Natural killer cell treated with Interleukin-12 subunit alpha and Interleukin-12 subunit beta and Interleukin-15 and Interleukin-18, amount 100 ng/mL, for 72 hours (primary cell): ENCODE data around the gene H1-8. TPM values are rescaled to one million over a fixed set of nuclear protein-coding genes. Genes with fewer than 3 reads are reported as not detected.

Experiments used
- ATAC-seq, 2 donors: fragments of 150-1000 bp; cut with Tn5 transposase in 1 of 2; sonication (Bioruptor Pico), chemical (Tn5 transposase) in 1 of 2; 2 replicates each; pipeline ENCODE4 v1.10.0; 2021
- DNase-seq: peaks from one replicate; pipeline ENCODE4 v3.0.0; 2022; ENCODE audit warnings: low spot score
- H3K27ac Mint-ChIP-seq, 2 donors: 1 replicate in 1 of 2; 2 replicates in 1 of 2; pipeline ENCODE4 v1.8.0; 2022; ENCODE audit warnings: mixed read lengths in 2 of 2, mild to moderate bottlenecking in 1 of 2, moderate library complexity in 1 of 2
- H3K27me3 Mint-ChIP-seq, 2 donors: 1 replicate in 1 of 2; 2 replicates in 1 of 2; pipeline ENCODE4 v1.8.0; 2022; ENCODE audit warnings: mixed read lengths in 2 of 2
- H3K36me3 Mint-ChIP-seq: one replicate; pipeline ENCODE4 v1.8.0; 2022; ENCODE audit warnings: mixed read lengths
- H3K4me1 Mint-ChIP-seq, 2 donors: 1 replicate in 1 of 2; 2 replicates in 1 of 2; pipeline ENCODE4 v1.8.0; 2022; ENCODE audit warnings: low read depth in 2 of 2, mixed read lengths in 2 of 2, mild to moderate bottlenecking in 1 of 2
- H3K4me3 Mint-ChIP-seq: one replicate; pipeline ENCODE4 v1.8.0; 2022; ENCODE audit warnings: mixed read lengths
- H3K9me3 Mint-ChIP-seq: 2 replicates; pipeline ENCODE4 v1.8.0; 2022; ENCODE audit warnings: mixed read lengths
- total RNA-seq, 2 donors: library from RNA; stranded (reverse); gene quantifications; one replicate each; pipeline ENCODE4 v1.2.3, GENCODE V29; 2022

H1-8 gene
- total RNA-seq, 2 donors from 2014 or later, result not detected

DNA sequence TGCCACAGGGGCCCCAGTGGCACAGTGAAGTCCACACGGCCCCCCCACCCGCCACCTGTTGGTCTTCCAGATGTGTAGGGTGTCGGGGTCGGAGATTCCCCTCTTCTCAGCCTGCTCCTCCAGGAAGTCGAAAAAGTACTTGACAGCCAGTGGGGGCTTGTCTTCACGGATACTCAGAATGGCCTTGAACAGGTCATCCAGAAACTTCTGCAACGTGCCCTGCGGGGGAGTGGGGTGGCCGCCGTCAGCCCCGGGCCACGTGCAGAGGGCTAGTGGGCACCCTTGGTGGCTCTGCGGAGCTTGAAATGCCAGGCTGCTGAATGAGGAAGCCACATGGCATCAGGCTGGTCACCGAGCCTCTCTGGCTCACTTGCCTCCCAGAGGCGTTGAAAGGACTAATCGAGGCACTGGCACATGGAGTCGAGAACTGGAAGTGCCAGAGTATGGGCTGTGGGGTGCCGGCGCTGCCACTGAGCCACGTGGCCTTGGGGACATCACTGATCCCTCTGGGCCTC is 16.6 kb downstream of the H1-8 start:
- H3K9me3 Mint-ChIP-seq, result no peaks in the 10 kb centered on the region
- no peaks in the 10 kb centered on the region for H3K27me3 Mint-ChIP-seq
- H3K4me3 Mint-ChIP-seq, result no peak overlapping the region
- H3K4me1 Mint-ChIP-seq, result peaks cover 19 to 20% of the 10 kb centered on the region in 2 donors
- ATAC-seq (no peak), DNase-seq (no peak)
- no peak overlapping the region for H3K27ac Mint-ChIP-seq
- no peaks in the 10 kb centered on the region for H3K36me3 Mint-ChIP-seq

DNA sequence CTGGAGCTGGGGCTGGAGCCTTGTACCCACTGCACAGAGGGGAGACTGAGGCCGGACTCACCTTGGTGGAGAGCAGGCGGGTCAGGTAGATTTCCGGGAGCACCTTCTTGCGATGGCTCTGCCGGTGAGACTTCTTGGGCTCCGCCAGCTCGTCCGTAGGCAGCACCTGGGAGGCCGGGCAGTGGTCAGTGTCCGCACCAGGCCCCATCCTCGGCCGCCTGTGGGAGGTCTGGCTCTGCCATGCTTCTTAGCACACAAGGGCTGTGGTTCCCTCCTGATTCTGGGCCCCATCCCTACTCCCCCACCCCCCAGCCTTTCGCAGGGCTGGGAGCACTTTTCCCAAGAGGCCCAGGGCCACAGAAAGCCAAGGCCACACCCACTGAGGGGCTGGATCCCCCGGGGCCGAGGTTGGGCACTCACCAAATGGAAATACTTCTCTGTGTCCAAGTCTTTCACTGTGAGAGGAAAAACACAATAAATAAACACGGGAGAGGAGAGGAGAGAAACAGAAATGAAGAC is 17.4 kb downstream of the H1-8 start:
- no peak overlapping the region for H3K4me3 Mint-ChIP-seq
- peaks cover 18% of the 10 kb centered on the region in 2 donors for H3K4me1 Mint-ChIP-seq
- H3K36me3 Mint-ChIP-seq, result no peaks in the 10 kb centered on the region
- no peaks in the 10 kb centered on the region for H3K9me3 Mint-ChIP-seq
- ATAC-seq (no peak), DNase-seq (no peak)
- no peaks in the 10 kb centered on the region for H3K27me3 Mint-ChIP-seq
- peak overlapping the region in 1 of 2 donors; percentile 2 for H3K27ac Mint-ChIP-seq

DNA sequence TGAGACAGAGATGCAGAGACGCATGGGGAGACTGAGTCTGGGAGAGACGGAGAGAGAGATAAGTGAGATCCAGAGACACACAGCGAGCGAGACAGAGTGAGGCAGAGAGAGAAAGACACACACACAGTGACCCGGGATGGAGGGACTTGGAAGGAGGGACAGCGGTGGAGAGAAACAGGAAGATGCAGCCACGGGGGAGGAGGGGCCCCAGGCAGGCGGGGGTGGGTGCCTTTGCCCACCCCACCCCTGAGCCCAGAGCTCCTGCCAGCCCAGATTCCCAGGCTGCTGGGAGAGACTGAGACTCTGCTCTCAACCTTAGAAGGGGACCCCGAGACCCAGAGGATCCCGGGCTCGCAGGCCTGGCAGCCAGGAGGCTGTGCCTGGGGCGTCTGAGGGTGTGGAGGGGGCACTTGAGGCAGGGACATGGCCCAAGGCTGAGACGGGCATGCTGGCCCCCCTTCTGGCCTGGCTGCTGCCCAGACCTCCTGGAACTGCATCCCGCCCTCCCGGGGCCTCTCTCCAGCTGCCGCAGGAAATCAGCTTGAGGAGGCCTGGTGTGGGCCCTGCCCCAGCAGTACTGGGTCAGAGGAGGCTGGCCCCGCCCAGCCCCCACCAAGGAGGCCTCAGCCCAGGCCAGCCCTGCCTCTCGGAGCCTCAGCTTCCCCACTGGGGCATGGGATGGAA is 18.1 kb downstream of the H1-8 start:
- Mint-ChIP-seq H3K9me3 (no peaks in the 10 kb centered on the region), H3K27me3 (no peaks in the 10 kb centered on the region), H3K27ac (peak overlapping the region in 1 of 2 donors; percentile 2)

DNA sequence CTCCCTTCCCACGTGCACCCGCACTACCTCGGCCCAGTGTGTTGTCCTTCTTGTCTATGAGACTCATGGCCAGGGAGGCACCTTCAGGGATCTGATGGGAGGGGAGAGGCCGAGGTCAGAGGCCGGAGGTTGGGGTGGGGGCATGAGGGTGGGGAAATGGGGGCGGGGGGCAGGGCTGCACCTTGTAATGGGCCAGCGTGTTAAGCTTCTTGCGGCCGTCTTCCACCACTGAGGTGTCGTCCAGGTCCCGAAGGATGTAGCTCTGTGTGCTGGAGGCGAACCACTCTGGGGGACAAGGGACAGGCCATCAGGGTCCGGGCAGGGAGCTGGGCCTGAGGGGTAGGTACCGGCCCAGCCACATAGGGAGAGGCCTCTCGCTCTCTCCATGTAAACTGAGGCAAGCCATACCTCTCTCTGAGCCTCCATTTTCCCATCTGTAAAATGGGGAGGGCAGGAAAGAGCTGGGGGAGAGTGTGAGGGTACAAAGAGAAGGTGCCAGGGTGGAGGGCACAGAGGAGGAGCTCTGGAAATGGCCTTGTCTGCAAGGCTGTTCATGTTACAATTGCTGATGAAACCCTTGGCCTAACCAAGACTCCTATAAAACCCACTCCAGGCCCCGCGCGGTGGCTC is 18.8 kb downstream of the H1-8 start:
- ATAC-seq (no peak), DNase-seq (no peak)
- H3K4me3 Mint-ChIP-seq, result no peak overlapping the region
- no peaks in the 10 kb centered on the region for H3K9me3 Mint-ChIP-seq
- H3K27ac Mint-ChIP-seq, result no peak overlapping the region
- H3K36me3 Mint-ChIP-seq, result no peaks in the 10 kb centered on the region
- peaks cover 21 to 27% of the 10 kb centered on the region in 2 donors for H3K4me1 Mint-ChIP-seq
- no peaks in the 10 kb centered on the region for H3K27me3 Mint-ChIP-seq

More for the DNA sequence above, 18.1 kb downstream of the H1-8 start:
- Mint-ChIP-seq H3K36me3 (no peaks in the 10 kb centered on the region), H3K4me3 (no peak overlapping the region), H3K4me1 (peaks cover 18 to 21% of the 10 kb centered on the region in 2 donors)
- ATAC-seq (no peak), DNase-seq (no peak)

DNA sequence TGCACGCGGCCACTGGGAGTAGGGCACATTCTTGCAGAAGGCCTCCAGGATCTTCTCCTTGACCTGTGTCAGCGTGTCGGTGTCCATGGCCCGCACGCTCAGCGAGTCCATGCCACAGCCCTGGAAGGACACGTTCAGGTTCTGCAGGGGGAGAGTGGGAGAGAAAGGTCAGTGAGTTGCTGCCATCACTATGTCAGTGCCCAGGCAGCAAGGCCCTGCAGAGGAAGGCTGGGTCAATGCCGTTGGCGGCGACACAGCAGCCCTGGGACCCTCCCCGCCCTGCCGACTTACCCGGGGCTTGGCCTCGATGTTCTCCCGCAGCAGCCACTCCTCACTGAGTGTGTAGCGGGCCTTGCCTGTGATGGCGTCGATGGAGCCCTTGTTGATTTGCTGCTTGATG is 19.8 kb downstream of the H1-8 start:
- peaks cover 22 to 30% of the 10 kb centered on the region in 2 donors for H3K4me1 Mint-ChIP-seq
- ATAC-seq (no peak), DNase-seq (no peak)
- H3K4me3 Mint-ChIP-seq, result no peak overlapping the region
- no peaks in the 10 kb centered on the region for H3K27me3 Mint-ChIP-seq
- H3K27ac Mint-ChIP-seq, result no peak overlapping the region
- no peaks in the 10 kb centered on the region for H3K36me3 Mint-ChIP-seq
- H3K9me3 Mint-ChIP-seq, result no peaks in the 10 kb centered on the region

DNA sequence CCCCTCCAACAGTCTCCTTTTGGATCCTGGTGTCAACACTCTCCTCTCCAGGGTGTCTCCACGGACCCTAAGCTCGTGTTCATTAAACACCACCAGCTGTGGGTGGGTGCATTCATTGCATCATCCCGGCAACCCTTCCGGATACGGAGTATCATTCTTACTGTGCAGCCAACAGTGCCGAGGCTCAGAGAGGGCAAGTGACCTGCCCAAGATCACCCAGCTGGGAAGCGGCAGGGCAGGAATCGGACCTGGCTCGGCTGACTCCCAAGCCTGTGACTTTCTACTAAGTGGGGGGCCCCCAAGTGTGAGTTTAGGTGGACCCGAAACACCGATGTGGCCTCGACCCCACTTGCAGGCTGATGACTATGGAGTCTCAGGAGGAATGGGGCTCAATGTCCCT is 20.4 kb downstream of the H1-8 start:
- no peak for ATAC-seq
- H3K27ac Mint-ChIP-seq, result no peak overlapping the region
- DNase-seq, result no peak
- H3K9me3 Mint-ChIP-seq, result no peaks in the 10 kb centered on the region
- no peaks in the 10 kb centered on the region for H3K36me3 Mint-ChIP-seq
- peaks cover 21 to 28% of the 10 kb centered on the region in 2 donors for H3K4me1 Mint-ChIP-seq
- no peak overlapping the region for H3K4me3 Mint-ChIP-seq
- H3K27me3 Mint-ChIP-seq, result no peaks in the 10 kb centered on the region

DNA sequence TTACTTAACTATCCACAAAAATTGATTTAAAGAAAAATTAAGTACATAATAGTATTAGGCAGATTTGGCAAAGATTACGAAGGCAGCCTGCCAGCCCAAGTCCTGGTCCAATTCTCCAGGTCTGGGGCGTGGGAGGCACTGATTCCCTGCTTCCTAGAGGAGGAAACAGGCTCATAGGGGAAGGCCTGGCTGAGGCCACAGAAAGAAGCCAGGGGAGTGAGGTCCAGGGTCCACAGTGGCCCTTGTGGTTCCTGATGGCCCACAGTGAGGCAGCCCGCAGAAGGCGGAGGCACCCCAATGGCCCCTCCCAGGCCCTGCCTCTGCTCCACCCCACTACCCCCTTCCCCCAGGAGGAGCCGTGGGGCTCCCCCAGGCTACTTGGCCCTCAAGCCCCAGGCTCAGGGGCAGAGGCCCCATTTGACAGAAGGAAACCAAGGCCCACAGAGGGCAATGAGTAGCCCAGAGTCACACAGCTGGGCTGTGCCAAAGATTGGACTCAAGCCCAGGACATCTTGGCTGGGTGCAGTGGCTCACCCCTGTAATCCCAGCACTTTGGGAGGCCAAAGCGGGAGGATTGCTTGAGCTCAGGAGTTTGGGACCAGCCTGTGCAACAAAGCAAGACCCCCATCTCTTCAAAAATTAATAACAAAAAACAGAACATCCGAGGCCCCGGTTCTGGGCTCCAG is 21.0 kb downstream of the H1-8 start:
- H3K27ac Mint-ChIP-seq, result no peak overlapping the region
- no peaks in the 10 kb centered on the region for H3K36me3 Mint-ChIP-seq
- peaks cover 23 to 31% of the 10 kb centered on the region in 2 donors for H3K4me1 Mint-ChIP-seq
- no peaks in the 10 kb centered on the region for H3K27me3 Mint-ChIP-seq
- DNase-seq (no peak), ATAC-seq (no peak)
- no peak overlapping the region for H3K4me3 Mint-ChIP-seq
- H3K9me3 Mint-ChIP-seq, result no peaks in the 10 kb centered on the region

DNA sequence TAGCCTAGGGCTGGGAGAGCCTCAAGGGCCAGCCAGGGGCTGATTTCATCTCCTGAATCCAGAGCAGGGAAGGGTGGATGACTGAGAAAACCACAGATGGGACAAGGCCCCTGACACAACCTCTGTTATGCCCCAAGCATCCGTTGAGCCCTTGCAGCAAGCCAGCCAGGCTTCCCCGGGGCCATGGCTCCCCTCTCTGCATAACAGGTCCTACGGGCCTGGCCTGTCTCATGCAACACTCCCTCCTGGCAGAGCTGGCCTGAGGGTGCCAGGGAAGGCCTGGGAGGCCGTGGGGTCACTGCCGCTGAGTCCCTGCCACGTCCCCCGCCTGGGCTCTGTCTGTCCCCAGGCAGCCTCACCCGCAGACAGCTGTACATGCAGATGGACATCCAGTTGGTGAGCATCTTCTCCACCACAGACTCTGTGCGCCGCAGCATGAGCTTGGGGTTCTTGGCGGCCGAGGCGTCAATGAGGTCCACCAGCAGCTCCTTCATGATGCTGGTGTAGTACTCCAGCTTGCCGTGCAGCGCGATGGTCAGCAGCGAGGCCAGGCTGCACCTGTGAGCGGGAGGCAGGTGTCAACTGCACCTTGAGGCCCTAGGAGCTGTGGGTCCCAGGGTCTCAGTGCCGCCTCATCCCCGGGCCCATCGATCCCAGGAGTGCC is 22.1 kb downstream of the H1-8 start:
- H3K9me3 Mint-ChIP-seq, result no peaks in the 10 kb centered on the region
- no peak overlapping the region for H3K4me3 Mint-ChIP-seq
- no peaks in the 10 kb centered on the region for H3K27me3 Mint-ChIP-seq
- H3K4me1 Mint-ChIP-seq, result peaks cover 34 to 41% of the 10 kb centered on the region in 2 donors
- DNase-seq, result no peak
- ATAC-seq, result no peak
- no peak overlapping the region for H3K27ac Mint-ChIP-seq
- H3K36me3 Mint-ChIP-seq, result no peaks in the 10 kb centered on the region

DNA sequence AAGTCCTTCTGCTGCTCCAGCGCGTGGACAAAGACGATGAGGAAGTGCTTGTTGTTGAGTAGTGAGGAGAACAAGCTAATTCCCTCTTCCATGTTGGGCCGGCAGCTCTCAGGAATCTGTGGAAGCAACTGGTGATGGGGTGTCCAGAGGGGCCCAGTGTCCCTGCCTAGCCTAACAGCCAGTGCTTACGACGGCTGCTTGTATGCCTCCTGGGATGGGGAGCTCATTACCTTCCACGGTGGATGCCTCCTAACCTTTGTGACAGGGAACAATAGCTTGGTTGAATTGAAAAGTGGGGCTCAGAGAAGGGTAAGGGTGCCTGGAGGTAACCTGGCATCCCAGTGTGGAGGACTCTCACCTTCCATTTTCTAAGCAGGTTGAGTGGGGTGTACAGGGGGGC is 22.9 kb downstream of the H1-8 start:
- H3K27me3 Mint-ChIP-seq, result no peaks in the 10 kb centered on the region
- H3K4me1 Mint-ChIP-seq, result peaks cover 29 to 36% of the 10 kb centered on the region in 2 donors
- no peaks in the 10 kb centered on the region for H3K36me3 Mint-ChIP-seq
- no peaks in the 10 kb centered on the region for H3K9me3 Mint-ChIP-seq
- no peak overlapping the region for H3K27ac Mint-ChIP-seq
- no peak for ATAC-seq
- DNase-seq, result no peak
- no peak overlapping the region for H3K4me3 Mint-ChIP-seq

DNA sequence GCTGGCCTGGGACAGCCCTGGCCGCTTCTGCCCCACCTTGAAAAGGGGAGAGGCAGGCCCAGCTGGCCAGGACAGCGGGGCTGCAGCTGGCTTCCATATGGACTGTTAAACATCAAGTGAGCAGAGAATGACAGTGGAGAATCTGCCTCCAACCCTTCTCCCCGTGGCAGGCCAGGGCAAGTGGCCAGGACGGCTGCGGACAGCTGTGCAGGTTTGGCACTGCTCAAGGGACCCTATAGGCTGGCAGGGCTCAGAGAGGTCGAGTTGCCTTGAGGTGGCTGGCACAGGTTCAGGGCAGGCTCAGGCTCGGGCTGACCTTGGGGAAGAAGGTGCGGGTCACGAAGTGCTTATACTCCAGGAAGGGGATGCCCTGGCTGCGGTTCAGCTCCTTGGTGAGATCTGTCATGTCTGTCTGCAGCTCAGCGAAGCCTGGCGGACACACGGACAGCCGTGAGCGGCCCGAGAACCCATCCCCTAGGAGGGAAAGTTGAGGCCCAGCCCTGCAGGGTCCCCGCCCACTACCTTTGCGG is 24.3 kb downstream of the H1-8 start:
- ATAC-seq, result no peak
- no peaks in the 10 kb centered on the region for H3K27me3 Mint-ChIP-seq
- no peaks in the 10 kb centered on the region for H3K9me3 Mint-ChIP-seq
- no peaks in the 10 kb centered on the region for H3K36me3 Mint-ChIP-seq
- H3K27ac Mint-ChIP-seq, result no peak overlapping the region
- H3K4me1 Mint-ChIP-seq, result peaks cover 32 to 41% of the 10 kb centered on the region in 2 donors
- no peak for DNase-seq
- H3K4me3 Mint-ChIP-seq, result peak overlapping the region; percentile 22

DNA sequence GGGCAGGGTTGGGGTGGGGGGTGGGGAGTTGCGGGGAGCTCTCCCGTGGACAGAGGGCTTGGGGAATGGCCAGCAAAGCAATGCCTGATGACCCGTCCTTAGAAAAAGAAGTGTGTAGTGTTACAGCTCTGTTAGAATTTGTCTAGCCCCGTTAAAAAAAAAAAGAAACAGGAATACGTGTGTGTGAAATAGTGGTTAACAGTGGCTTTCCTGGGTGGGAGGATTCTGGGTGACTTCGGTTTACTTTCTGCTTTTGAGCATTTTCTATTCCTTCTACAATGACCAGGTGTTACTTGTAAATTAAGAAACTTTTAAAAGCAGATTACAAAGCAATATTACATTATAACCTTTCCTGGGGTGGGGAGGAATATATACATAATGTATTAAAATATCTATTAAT is 25.0 kb downstream of the H1-8 start:
- DNase-seq (no peak), ATAC-seq (no peak)
- H3K9me3 Mint-ChIP-seq, result no peaks in the 10 kb centered on the region
- no peak overlapping the region for H3K27ac Mint-ChIP-seq
- H3K4me1 Mint-ChIP-seq, result peaks cover 33 to 42% of the 10 kb centered on the region in 2 donors
- no peaks in the 10 kb centered on the region for H3K36me3 Mint-ChIP-seq
- H3K4me3 Mint-ChIP-seq, result no peak overlapping the region
- H3K27me3 Mint-ChIP-seq, result no peaks in the 10 kb centered on the region

DNA sequence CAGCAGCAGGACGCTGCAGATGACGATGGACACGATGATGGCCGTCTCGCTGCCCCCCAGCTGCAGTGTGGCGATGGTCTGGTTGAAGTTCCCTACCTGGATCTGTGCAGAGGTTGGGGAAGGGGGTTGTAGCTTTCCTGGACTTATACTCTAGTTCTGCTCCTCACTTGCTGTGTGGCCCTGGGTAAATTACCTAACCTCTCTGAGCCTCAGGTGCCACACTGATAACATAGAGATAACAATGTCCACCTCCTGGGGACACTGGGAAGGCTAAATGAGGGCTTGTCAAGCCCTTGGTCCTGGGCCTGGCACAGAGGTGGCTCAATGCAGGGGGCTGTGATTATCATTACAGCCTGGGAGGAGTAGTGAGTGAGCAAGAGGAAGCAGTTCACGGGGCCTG is 26.9 kb downstream of the H1-8 start:
- Mint-ChIP-seq H3K4me3 (no peak overlapping the region), H3K36me3 (no peaks in the 10 kb centered on the region), H3K27me3 (no peaks in the 10 kb centered on the region), H3K27ac (no peak overlapping the region), H3K4me1 (peaks cover 33 to 51% of the 10 kb centered on the region in 2 donors), H3K9me3 (no peaks in the 10 kb centered on the region)
- DNase-seq (no peak), ATAC-seq (no peak)
